Skeletal muscle tissue (tissue), 4 donors: ENCODE measurements around the gene EIF2D. TPM values are rescaled to one million over a fixed set of nuclear protein-coding genes. Genes with fewer than 3 reads are reported as not detected.

Experiments used
- H3K27ac ChIP-seq: one replicate; pipeline ENCODE4 v1.7.0; 2013; ENCODE audit warnings: mild to moderate bottlenecking, low read depth, low read length, inconsistent platforms
- H3K27me3 ChIP-seq, 3 donors: one replicate each; pipeline ENCODE4 v1.7.0; 2013; ENCODE audit warnings: low read length in 3 of 3; ENCODE audit not compliant: control insufficient read depth in 3 of 3, insufficient read depth in 3 of 3
- H3K36me3 ChIP-seq, 3 donors: one replicate each; pipeline ENCODE4 v1.7.0; 2013; ENCODE audit warnings: low read length in 3 of 3; ENCODE audit not compliant: control insufficient read depth in 3 of 3, insufficient read depth in 3 of 3
- H3K4me1 ChIP-seq, 3 donors: one replicate each; pipeline ENCODE4 v1.7.0; 2013; ENCODE audit warnings: low read length in 3 of 3, mild to moderate bottlenecking in 3 of 3; ENCODE audit not compliant: control insufficient read depth in 3 of 3, insufficient read depth in 3 of 3
- H3K4me3 ChIP-seq, 3 donors: one replicate each; pipeline ENCODE4 v1.7.0; 2013; ENCODE audit warnings: low read length in 3 of 3
- H3K9ac ChIP-seq, 3 donors: one replicate each; pipeline ENCODE4 v1.7.0; 2013; ENCODE audit warnings: low read length in 3 of 3, mild to moderate bottlenecking in 3 of 3, moderate library complexity in 2 of 3, low read depth in 1 of 3
- H3K9me3 ChIP-seq, 3 donors: one replicate each; pipeline ENCODE4 v1.7.0; 2013; ENCODE audit warnings: low read length in 3 of 3; ENCODE audit not compliant: control insufficient read depth in 3 of 3
- total RNA-seq: library from RNA; depleted of rRNA; stranded (reverse); fragments of >200 nt; gene quantifications from one replicate; pipeline ENCODE4 v1.2.3, GENCODE V29; 2014
- donor health status: Osteomylitis.

The EIF2D gene
- total RNA-seq, 1 donor from 2014 or later = 25.6 TPM

DNA sequence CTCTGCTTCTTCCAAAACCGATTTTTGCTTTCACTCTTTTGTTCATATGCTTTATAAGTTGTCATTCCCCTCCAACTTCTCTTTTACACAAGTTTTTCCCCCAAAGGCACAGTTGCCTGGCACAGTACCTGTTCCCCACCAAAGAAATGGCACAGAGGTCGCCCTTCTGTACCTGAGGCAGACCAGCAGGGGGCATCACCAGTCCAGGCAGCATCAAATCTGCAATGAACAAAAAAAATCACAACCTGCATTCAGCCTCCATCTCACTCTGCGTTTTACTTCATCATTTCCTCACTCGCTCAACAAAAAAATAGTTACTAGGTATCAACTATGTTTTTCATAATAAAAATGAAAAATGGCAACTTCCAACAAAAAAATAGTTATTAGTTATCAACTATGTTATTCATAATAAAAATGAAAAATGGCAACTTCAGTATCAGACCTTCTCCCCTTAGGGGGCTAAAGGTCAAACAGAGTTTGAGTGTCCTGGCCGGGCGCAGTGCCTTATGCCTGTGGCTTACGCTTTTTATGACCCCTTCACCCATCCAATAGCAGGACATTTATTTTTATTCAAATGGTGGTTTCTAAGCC lies 4.1 kb downstream of the EIF2D start:
- Histone ChIP-seq H3K4me1 (peaks cover 8 to 13% (median 10%) of the 10 kb centered on the region in 3 donors), H3K27me3 (no peaks in the 10 kb centered on the region), H3K4me3 (no peak overlapping the region), H3K9me3 (no peaks in the 10 kb centered on the region), H3K36me3 (peaks cover 19 to 63% (median 61%) of the 10 kb centered on the region in 3 donors), H3K27ac (no peak overlapping the region), H3K9ac (no peak overlapping the region)

DNA sequence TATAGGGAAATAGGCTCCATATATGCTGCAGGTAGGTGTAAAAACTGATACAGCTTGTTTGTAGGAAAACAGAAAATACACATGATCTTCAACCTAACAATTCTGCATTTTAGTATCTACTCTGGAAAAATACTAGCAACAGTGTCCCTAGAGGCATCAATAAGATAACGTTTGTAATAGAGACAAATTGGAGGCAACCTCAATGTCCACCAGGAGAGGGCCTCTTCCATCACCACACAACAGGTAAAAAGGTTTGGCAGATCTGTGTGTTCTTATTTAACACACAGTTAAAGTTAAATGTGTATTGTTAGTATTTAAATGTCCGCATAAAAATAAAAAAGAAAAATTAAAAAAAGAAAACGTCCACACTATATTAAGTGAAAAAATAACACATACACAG lies 5.4 kb downstream of the EIF2D start:
- H3K4me3 ChIP-seq = no peak overlapping the region
- no peak overlapping the region for H3K27ac ChIP-seq
- peaks cover 32 to 76% (median 73%) of the 10 kb centered on the region in 3 donors for H3K36me3 ChIP-seq
- peaks cover 8 to 10% (median 9%) of the 10 kb centered on the region in 3 donors for H3K4me1 ChIP-seq
- no peaks in the 10 kb centered on the region for H3K27me3 ChIP-seq
- no peaks in the 10 kb centered on the region for H3K9me3 ChIP-seq
- no peak overlapping the region for H3K9ac ChIP-seq

DNA sequence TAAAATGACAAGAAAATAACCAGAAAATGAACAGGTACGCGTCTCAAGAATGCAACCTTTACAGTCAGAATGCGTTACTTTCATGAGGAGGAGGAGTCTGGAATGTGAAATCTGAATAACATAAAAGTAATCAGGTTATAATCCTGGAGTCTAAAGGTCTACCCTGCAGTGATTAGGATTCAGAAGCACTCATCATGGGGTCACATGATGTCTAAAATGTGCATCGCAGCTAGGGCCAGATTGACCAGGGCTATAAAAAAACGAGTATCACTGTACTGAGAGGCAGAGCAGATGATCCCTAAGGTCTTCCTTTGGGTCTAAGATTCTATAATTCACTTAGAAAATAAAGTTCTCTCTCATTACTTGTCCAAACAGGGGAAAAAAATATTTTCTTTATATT lies 7.4 kb downstream of the EIF2D start:
- no peaks in the 10 kb centered on the region for H3K9me3 ChIP-seq
- peaks cover 42 to 85% (median 81%) of the 10 kb centered on the region in 3 donors for H3K36me3 ChIP-seq
- H3K4me3 ChIP-seq = no peak overlapping the region
- no peaks in the 10 kb centered on the region for H3K27me3 ChIP-seq
- H3K4me1 ChIP-seq = no peaks in the 10 kb centered on the region
- H3K9ac ChIP-seq = no peak overlapping the region
- no peak overlapping the region for H3K27ac ChIP-seq

DNA sequence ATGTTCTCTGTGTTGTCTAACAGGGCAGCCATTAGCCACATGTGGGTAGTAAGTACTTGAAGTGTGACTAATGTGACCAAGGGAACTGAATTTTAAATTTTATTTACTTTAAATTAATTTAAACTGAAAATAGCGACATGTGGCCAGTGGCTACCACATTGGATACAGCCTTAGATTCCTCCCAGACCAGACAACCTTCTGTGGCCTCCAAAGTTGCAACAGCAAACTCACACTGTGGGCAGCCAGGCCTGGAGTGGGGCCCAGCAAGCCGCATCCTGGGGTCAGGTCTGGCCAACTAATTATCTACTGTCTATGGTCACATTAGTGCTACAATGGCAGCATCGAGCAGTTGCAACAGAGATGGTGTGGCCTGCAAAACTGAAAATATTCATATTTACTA lies 11.7 kb downstream of the EIF2D start:
- Histone ChIP-seq H3K9me3 (no peaks in the 10 kb centered on the region), H3K4me1 (no peaks in the 10 kb centered on the region), H3K27me3 (no peaks in the 10 kb centered on the region), H3K4me3 (no peak overlapping the region), H3K27ac (no peak overlapping the region), H3K36me3 (peaks cover 66 to 86% (median 84%) of the 10 kb centered on the region in 3 donors), H3K9ac (no peak overlapping the region)

DNA sequence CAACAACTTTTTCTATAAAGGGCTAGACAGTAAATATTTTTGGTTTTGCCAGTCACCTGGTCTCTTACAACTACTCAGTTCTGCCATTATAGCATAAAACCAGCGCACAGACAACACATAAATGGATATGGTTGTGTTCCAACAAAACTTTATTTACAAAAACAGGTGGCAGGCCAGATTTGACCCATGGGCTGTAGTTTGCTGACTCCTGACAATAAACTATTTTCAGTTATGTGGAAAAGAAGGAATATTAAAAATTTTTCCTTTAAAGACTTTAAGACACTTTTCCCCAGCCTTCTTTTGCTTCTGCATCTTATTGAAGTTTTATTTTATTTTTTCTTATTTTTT lies 16.0 kb downstream of the EIF2D start:
- no peak overlapping the region for H3K4me3 ChIP-seq

DNA sequence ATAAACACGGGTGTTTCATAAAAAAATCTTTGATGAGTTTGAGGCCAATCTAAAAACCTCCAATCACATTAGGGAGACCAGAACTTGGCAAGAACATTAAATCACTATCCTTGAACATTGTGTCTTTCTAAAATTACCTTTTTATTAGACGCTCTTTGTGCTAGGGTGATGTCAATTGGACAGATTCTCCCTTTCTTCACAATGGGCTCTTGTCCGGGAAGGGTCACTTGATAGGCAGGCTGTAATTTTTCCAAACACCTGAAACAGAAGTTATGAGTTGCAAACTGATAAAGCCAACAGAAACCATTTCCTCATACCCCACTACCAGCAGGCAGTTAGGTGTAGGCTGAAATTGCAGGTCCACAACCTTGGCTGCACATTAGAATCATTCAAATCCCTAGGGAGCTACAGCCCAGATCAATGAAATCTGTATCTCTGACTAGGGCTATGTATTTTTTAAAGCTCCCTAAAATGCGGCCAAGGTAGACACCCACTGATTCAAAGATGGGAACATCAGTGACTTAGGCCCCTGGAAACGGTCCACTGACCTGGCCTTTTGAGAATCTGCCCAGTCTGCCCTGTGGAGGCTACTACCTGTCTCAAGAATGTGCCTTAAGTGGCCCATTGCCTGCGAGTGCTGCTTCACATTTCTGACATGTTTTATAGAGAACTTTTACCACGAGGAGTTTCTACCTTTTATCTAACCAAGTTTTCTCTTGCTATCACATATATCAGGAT lies 16.5 kb downstream of the EIF2D start:
- H3K36me3 ChIP-seq = peaks cover 73 to 90% (median 86%) of the 10 kb centered on the region in 3 donors
- no peaks in the 10 kb centered on the region for H3K9me3 ChIP-seq
- H3K27me3 ChIP-seq = no peaks in the 10 kb centered on the region
- no peak overlapping the region for H3K9ac ChIP-seq
- H3K4me1 ChIP-seq = peaks cover 0 to 7% (median 0%) of the 10 kb centered on the region in 3 donors
- H3K27ac ChIP-seq = no peak overlapping the region
- H3K4me3 ChIP-seq = no peak overlapping the region

More for the DNA sequence above, 16.0 kb downstream of the EIF2D start:
- H3K9ac ChIP-seq = no peak overlapping the region
- H3K9me3 ChIP-seq = no peaks in the 10 kb centered on the region
- peaks cover 0 to 7% (median 0%) of the 10 kb centered on the region in 3 donors for H3K4me1 ChIP-seq
- H3K36me3 ChIP-seq = peaks cover 69 to 86% (median 86%) of the 10 kb centered on the region in 3 donors
- H3K27me3 ChIP-seq = no peaks in the 10 kb centered on the region
- no peak overlapping the region for H3K27ac ChIP-seq

DNA sequence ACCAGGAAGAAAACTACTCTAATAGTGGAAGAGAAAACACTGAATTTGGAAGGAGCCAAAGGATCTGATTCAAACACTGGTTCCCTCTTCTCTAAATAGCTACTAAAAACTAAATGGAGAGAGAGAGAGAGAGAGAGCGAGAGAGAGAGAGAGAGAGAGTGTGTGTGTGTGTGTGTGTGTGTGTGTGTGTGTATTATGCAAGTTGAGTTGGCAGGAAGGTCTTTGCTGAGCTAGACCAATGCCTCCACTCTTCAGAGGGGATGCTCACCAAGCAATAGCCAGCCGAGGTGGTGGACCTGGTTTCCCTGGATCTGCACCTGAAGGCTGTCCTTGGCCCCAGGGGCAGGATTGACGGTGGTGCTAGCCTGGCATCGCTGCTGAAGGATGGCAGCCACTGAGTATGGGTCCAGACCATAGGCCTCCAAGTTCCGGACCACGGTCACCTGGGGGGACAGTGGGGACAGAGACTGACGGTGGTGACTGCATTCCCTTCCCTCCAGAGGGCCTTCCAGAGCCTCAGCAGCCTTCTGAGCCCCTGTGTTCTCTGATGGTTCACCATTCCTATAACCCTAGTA lies 18.8 kb downstream of the EIF2D start:
- peaks cover 59 to 80% (median 78%) of the 10 kb centered on the region in 3 donors for H3K36me3 ChIP-seq
- H3K27ac ChIP-seq = no peak overlapping the region
- H3K4me1 ChIP-seq = peaks cover 0 to 12% (median under 1%) of the 10 kb centered on the region in 3 donors
- no peaks in the 10 kb centered on the region for H3K27me3 ChIP-seq
- no peaks in the 10 kb centered on the region for H3K9me3 ChIP-seq
- H3K4me3 ChIP-seq = no peak overlapping the region
- H3K9ac ChIP-seq = no peak overlapping the region

DNA sequence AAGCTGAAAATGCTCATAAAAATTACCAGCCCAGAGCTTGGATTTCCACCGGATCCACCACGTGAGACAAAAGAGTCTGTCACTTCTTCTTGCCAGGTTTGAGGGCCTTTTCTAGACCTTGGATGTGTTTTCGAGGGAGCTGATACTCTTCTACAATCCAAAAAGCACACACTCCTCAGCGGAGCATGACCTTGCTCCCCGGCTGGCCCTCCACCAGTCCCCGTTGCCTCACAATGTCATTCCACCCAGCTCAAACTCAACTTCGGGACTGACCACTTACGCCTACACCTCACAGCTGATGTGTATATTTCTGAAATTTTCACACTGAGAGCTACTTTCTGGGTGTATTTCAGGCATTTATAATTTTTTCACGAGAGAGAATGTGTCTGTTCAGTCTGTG lies 20.6 kb downstream of the EIF2D start:
- Histone ChIP-seq H3K27ac (no peak overlapping the region), H3K36me3 (peaks cover 57 to 84% (median 76%) of the 10 kb centered on the region in 3 donors), H3K4me3 (no peak overlapping the region), H3K4me1 (peaks cover 0 to 12% (median 3%) of the 10 kb centered on the region in 3 donors), H3K9ac (no peak overlapping the region), H3K9me3 (no peaks in the 10 kb centered on the region), H3K27me3 (no peaks in the 10 kb centered on the region)

DNA sequence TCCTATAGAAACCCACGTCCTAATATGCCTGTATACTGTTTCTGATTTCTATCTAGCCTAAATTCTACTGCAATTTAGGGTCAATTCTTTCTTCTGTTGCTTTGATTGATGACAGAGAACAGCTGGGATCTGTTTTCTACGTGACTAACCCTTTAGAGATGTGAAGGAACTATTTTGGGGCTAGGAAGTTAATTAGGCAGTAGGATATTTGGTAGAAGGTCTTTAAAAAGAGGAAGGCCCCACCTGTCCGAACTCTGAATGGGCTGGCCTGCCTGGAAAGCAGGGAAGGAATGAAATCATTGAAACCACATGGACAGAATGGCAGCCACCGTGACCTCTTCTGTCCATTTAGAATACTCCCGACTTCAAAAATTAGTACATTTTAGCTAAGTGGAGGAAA lies 21.0 kb downstream of the EIF2D start:
- Histone ChIP-seq H3K27ac (no peak overlapping the region), H3K27me3 (no peaks in the 10 kb centered on the region), H3K9ac (no peak overlapping the region), H3K9me3 (no peaks in the 10 kb centered on the region), H3K36me3 (peaks cover 58 to 86% (median 76%) of the 10 kb centered on the region in 3 donors), H3K4me3 (no peak overlapping the region), H3K4me1 (peaks cover 0 to 12% (median 3%) of the 10 kb centered on the region in 3 donors)
